GM19099 (cell line): Measurements from ENCODE around the gene CCDC171.

Experiments used
- POLR2A ChIP-seq: IDR thresholded peaks from 3 replicates; pipeline ENCODE4 v1.6.1; 2011; ENCODE audit warnings: low read depth; ENCODE audit not compliant: insufficient read length; ENCODE audit errors: extremely low read depth

Gene CCDC171

DNA sequence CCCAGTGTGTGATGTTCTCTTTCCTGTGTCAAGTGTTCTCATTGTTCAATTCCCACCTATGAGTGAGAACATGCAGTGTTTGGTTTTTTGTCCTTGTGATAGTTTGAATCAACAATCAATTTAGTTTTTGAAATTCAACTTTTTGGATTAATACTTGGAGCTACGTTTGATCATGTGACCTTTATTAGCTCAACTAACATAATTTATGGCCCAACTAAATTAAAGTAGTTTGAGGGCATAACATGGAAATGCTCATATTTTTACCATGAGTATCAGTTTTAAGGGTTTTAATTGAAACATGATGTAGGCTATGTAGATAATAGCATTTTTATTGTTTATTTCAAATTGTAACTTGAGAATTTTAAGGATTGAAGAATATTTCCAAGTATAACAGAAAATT, 168.0 kb downstream of the CCDC171 start:
- no peak for TF ChIP-seq POLR2A

DNA sequence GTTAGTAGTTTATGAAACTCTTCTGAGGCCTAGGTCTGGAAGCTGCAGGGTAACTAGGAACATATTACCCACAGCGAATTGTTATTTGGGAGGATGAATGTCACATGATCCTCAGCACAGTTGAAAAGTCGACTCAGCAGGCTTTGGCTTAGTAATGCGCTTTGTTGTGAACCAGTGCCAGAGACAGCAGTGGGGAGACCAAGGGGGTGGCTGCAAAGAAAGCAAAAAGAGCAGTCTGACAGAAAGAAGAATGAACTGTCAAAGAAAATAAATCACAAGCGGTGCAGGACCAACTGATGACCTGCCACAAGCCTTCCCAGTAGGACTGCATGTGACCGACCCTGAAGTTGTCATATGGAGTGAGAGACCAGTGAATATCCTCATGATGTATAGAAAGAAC, 170.0 kb downstream of the CCDC171 start:
- no peak for TF ChIP-seq POLR2A

DNA sequence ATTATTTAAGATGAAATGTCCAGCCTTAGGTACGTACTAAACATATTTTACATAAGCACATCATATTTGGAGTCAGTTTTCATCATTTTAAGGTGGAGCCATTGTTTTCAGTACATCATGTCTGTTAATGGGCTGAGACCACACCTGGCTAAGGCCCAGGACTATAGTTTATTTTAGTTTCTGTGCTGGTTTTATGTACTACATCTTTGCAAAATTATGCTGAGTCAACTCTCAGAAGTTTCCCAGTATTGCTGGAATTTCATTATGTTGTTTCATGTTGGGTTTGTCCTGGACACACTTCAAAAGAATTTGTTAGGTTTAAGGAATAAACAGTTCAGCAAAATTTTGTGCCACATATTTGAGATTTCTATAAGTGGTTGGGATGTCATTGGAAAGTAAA, 171.2 kb downstream of the CCDC171 start:
- TF ChIP-seq POLR2A, result no peak

DNA sequence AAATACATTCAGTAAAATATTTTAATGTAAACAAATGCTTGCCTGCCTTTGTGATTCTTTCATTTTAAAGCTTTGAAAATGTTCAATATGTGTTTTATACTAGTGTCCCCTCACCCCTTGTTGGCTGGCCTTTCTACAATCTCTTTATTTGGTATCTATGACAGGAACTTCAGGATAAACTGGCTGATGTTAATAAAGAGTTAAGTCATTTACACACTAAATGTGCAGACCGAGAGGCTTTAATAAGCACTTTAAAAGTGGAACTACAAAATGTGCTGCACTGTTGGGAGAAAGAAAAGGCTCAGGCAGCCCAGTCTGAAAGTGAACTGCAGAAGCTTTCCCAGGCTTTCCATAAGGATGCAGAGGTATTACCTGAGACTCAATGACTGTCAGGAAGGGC, 171.8 kb downstream of the CCDC171 start:
- no peak for TF ChIP-seq POLR2A

DNA sequence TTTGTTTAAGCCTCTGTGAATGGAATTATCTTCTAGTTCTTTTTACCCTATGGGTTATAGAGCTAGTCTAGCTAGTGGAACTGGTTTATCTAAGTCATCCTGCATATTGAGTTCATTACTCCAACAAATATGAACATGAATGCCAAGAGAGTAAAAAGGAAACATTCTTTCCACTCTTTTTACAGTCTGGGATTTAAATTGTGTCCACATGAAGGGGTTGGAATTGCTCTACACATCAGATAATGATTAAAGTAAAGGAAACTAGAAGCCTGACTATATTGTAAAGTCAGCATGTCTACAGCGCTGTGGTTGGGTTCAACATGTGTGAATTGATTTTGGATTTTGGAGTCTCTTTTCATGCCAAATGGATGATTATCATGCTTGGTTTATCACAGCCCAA, 173.1 kb downstream of the CCDC171 start:
- TF ChIP-seq POLR2A, result no peak

DNA sequence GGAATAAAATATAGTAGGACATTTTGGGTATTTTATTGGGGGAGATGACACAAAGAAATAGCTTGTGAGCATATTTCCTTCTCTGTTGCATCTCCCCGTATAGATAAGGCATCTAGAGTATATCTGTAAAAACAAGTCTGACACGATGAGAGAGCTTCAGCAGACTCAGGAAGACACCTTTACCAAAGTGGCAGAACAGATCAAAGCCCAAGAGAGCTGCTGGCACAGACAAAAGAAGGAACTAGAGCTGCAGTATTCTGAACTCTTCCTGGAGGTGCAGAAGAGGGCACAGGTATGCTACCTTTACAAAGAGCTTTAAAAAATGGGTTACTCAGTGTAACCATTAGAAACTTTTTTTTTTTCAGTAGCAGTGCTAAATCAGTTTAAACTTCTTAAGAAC, 176.7 kb downstream of the CCDC171 start:
- no peak for TF ChIP-seq POLR2A

DNA sequence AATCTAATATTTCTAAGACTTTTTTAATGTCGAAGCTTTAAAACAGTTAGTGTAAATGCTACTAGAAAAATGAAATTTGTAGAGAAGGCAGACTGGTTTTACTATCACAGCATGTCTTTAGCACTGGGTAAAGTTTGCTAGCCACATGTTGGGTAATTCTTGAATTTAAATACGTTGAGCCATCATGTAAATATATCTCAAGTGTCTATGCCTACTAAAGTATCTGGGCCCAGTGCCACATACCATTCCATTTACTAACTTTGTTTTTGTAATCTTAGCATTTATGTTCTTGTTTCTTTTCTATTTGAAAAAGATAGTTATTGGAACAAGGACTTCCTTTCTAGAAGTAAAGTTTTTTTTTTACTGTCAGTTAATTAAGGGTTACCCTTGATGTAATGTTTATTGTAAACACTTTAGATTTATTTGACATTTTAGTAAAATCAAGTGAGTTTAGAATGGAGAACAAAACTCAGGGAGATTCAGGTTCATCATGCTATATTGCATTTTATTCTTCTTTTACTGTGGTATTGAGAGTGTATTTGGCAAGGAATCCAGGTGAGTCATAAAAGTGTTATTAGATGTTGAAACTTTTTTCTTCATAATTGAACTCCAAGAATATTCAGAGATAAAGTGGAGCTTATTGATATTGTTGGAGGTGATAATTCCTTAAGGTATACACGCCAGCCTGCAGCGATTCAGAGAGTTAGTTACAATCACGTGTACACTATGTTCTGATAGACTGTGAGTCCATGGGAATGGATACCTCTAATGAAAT, 182.4 kb downstream of the CCDC171 start:
- TF ChIP-seq POLR2A, result no peak

DNA sequence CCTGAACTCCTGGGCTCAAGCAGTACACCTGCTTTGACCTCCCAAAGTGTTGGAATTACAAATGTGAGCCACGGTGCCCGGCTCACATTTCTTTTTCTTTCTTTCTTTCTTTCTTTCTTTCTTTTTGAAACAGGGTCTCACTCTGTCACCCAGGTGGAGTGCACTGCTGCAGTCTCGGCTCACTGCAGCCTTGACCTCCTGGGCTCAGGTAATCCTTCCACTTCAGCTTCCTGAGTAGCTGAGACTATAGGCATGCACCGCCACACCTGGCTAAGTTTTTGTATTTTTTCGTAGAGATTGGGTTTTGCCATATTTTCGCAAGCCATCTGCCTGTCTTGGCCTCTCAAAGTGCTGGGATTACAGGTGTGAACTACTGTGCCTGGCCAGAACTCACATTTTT, 183.7 kb downstream of the CCDC171 start:
- no peak for TF ChIP-seq POLR2A

DNA sequence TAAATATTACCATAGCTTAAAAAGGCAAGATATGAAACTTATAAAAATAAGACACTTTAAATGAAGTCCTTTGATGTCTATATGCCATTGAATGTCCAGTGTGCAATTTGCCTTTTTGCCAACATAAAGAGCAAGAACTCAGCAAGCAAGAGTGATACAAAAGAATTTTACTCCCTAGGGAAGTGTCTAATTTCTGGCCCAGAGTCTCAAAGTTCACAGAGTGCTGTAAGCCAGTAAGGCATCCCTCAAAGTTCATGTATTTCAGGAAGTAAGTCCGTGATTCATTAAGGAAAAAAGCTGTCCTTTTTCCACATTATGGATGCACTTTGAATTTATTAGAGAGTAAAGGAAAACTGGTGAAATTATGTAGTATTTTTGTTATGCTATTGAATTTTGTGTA, 185.2 kb downstream of the CCDC171 start:
- no peak for TF ChIP-seq POLR2A

DNA sequence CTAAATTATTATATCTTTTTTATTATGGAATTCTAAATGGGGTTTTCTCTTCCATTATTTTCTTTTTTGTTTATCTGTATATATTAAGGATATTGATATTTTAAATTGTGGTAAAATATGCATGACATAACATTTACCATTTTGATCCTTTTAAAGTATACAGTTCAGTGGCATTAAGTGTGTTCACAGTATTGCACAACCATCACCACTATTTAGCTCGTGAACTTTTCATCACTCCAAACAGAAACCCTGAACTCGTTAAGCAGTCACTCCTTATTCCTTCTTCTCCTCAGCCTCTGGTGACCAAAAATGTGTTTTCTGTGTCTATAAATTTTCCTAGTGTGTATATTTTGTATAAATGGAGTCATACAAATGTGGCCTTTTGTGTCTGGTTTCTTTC, 188.2 kb downstream of the CCDC171 start:
- TF ChIP-seq POLR2A, result no peak

DNA sequence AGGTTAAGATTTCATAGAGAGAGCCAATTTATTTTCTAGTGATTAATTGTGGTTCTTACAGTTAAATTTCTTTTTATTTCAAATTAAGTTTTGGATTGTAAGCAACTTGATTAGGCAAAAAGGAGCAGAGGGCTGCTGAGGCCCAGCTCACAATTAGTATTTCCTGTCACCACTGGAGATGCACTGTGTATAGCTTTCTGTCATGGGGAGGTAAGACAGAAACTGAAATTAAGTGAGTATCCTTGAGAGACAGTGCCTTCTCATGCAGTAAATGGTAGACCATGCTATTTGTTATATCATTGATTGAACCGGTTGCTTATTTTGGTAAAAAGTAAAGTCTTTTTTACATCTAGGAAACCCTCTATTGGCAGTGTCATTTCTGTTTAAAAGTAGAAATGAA, 190.7 kb downstream of the CCDC171 start:
- TF ChIP-seq POLR2A, result no peak

DNA sequence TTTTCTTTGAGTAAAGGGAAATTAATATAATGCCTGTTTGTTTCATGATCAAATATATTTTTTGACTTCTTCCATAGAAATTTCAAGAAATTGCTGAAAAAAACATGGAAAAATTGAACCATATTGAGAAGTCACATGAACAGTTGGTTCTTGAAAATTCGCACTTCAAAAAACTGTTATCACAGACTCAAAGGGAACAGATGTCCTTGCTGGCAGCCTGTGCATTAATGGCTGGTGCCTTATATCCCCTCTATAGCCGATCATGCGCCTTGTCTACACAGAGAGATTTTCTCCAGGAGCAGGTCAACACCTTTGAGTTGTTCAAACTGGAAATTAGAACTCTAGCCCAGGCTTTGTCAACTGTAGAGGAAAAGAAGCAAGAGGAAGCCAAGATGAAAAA, 191.4 kb downstream of the CCDC171 start:
- TF ChIP-seq POLR2A, result no peak

DNA sequence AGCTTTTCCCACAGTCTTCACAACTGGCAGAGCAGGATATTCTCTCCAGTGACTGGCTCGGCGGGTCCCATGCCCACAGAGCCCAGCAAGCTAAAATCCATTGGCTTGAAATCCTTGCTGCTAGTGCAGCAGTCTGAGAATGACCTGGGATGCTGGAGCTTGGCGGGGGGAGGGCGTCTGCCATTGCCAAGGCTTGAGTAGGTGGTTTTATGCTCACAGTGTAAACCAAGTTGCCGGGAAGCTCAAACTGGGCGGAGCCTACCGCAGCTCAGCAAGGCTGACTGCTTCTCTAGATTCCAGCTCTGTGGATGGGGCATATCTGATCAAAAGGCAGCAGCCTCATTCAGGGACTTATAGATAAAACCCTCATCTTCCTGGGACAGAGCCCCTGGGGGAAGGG, 194.1 kb downstream of the CCDC171 start:
- TF ChIP-seq POLR2A, result no peak

DNA sequence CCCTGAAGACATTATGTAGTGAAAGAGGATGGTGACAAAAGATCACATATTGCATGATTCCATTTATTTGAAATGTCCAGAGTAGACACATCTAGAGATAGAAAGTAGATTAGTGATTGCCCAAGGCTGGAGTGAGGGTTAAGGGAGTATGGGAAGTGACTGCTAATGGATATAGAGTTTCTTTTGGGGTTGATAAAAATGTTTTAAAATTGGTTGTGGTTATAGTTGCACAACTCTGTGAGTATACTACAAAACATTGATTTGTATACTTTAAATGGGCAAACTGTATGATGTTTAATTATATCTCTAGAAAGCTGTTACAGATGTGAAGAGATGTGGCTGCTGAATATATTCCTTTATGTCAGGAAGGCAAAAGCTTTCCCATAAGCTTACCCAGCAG, 202.8 kb downstream of the CCDC171 start:
- TF ChIP-seq POLR2A, result no peak

DNA sequence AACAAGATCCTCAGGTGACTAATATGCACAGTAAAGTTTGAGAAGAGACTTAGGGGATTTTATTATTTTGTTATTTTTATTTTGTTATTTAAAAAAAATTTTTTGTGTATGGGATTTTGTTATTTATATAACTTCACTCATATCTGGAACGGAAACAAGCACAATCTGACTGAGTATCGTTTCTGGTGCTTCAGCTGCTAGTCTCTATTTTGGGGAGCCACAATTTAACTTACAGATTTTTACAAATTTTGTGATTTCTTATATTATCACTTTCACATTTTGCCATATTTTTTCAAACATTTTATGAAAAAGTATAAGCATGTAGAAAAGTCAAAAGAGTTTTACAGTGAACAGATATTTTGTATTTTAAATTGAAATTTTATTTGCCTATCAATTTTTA, 208.7 kb downstream of the CCDC171 start:
- no peak for TF ChIP-seq POLR2A

DNA sequence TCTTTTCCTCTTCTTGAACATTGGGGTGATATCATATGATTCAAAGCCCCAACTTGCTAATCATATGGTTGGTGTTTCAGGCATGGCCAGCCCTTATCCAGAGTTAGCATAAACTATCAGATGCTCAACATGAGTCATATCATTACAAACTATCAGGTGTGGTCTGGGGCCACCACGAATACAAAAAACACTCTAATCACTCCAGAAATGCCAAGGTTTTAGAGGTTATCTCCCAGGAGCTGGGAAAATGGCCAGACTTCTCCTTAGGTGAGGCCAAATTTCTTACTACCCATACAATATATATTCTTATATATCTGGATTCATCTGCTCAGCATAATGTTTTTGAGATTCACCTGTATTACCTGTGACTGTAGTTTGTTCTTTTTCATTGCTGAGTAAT, 210.5 kb downstream of the CCDC171 start:
- TF ChIP-seq POLR2A, result no peak

DNA sequence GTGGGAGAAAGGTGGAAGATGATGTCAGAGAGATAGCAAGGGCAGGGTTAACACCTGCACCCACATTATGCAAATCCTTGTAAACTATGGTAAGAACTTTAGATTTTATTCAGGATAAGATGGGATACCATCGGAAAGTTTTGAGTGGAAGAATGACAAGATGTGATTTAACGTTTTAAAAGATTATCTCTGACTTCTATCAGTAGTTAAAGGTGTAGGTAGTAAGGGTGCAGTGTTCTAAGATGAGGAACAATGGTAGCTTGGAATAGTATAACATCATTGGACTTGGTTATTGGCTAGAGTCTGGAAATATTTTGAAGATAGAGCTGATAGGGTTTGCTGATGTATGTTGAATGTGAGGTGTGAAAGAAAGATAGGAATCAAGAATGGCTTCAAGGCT, 211.3 kb downstream of the CCDC171 start:
- TF ChIP-seq POLR2A, result no peak
